GM23248 (cell line): ENCODE data around the gene DNAJC25. TPM values are rescaled to one million over a fixed set of nuclear protein-coding genes. Genes with fewer than 3 reads are reported as not detected.
"Not testable (repeated sequence)": the region's sequence is repeated elsewhere in the genome, so short reads cannot be mapped to it uniquely, and the experiment has no call there.

Source experiments
- DNase-seq: peaks from one replicate; pipeline ENCODE4 v3.0.0-alpha.2; 2015
- H2AFZ ChIP-seq: fragments of 200-600 bp; sonication (generic); 2 replicates; pipeline ENCODE4 v1.6.1; 2016; ENCODE audit warnings: antibody characterized with exemption
- H3F3A ChIP-seq: fragments of 200-600 bp; sonication (generic); 2 replicates; pipeline ENCODE4 v1.6.1; 2016; ENCODE audit warnings: mild to moderate bottlenecking, antibody characterized with exemption, mixed run types; ENCODE audit not compliant: insufficient read depth
- H3K27ac ChIP-seq: fragments of 200-600 bp; sonication (generic); 2 replicates; pipeline ENCODE4 v1.5.1; 2016; ENCODE audit warnings: mild to moderate bottlenecking
- H3K27me3 ChIP-seq: fragments of 200-600 bp; sonication (generic); replicated peaks from 2 replicates; pipeline ENCODE4 v1.6.1; 2016; ENCODE audit warnings: mild to moderate bottlenecking; ENCODE audit not compliant: insufficient read depth
- H3K36me3 ChIP-seq: fragments of 200-600 bp; sonication (generic); 2 replicates; pipeline ENCODE4 v1.6.1; 2016; ENCODE audit warnings: low read depth, mild to moderate bottlenecking
- H3K4me1 ChIP-seq: fragments of 200-600 bp; sonication (generic); 2 replicates; pipeline ENCODE4 v1.6.1; 2016; ENCODE audit warnings: mild to moderate bottlenecking; ENCODE audit not compliant: insufficient read depth
- H3K4me2 ChIP-seq: fragments of 200-600 bp; sonication (generic); one replicate; pipeline ENCODE4 v1.6.1; 2016; ENCODE audit warnings: mild to moderate bottlenecking; ENCODE audit not compliant: unreplicated experiment
- H3K4me3 ChIP-seq: fragments of 200-600 bp; sonication (generic); 2 replicates; pipeline ENCODE4 v1.5.1; 2016; ENCODE audit warnings: mild to moderate bottlenecking
- H3K79me2 ChIP-seq: fragments of 200-600 bp; sonication (generic); 2 replicates; pipeline ENCODE4 v1.6.1; 2016; ENCODE audit warnings: mild to moderate bottlenecking; ENCODE audit not compliant: insufficient read depth
- H3K9ac ChIP-seq: fragments of 200-600 bp; sonication (generic); 2 replicates; pipeline ENCODE4 v1.6.1; 2016; ENCODE audit warnings: mild to moderate bottlenecking
- H3K9me2 ChIP-seq: fragments of 200-600 bp; sonication (generic); 2 replicates; pipeline ENCODE4 v1.6.1; 2016; ENCODE audit warnings: mixed run types, mild to moderate bottlenecking, moderate library complexity; ENCODE audit not compliant: insufficient read depth
- H3K9me3 ChIP-seq: fragments of 200-600 bp; sonication (generic); one replicate; pipeline ENCODE4 v1.6.1; 2017; ENCODE audit warnings: low read depth
- H4K20me1 ChIP-seq: fragments of 200-600 bp; sonication (generic); 2 replicates; pipeline ENCODE4 v1.6.0; 2016; ENCODE audit not compliant: insufficient read depth
- EZH2 ChIP-seq: fragments of 200-600 bp; sonication (generic); IDR thresholded peaks from 2 replicates; pipeline ENCODE4 v1.6.1; 2018; ENCODE audit warnings: antibody characterized with exemption, mild to moderate bottlenecking; ENCODE audit not compliant: insufficient read depth, poor library complexity, severe bottlenecking
- EZH2phosphoT487 ChIP-seq: fragments of 200-600 bp; sonication (generic); IDR thresholded peaks from 2 replicates; pipeline ENCODE4 v1.6.1; 2018; ENCODE audit warnings: antibody characterized with exemption, moderate library complexity, mild to moderate bottlenecking, low read depth; ENCODE audit not compliant: insufficient read depth
- WGBS, 2 experiments: methylation state at CpG; one replicate each; pipeline ENCODE4 v1.1.6; 2015 to 2017; ENCODE audit warnings: low lambda C conversion rate in 2 of 2, low coverage in 1 of 2; ENCODE audit errors: missing lambda C conversion rate in 2 of 2; 5-methylcytosine and 5-hydroxymethylcytosine counted together
- in situ Hi-C: fragments of 300-500 bp; cut with MboI; formaldehyde crosslinking; loops from 2 replicates; pipeline ENCODE4 v1.15.0; 2020
- polyA plus RNA-seq: library from polyadenylated mRNA; unstranded; fragments of >200 nt; fragmentation: Nextera tagmentation; extraction: Ambion mirVana; gene quantifications from 2 replicates; pipeline ENCODE4 v1.2.1, GENCODE V29; 2016
- total RNA-seq: library from RNA; depleted of rRNA; stranded (reverse); fragments of >200 nt; shearing (Covaris generic); gene quantifications from 2 replicates; pipeline ENCODE4 v1.2.3, GENCODE V29; 2014

The DNAJC25 gene
- total and polyA plus RNA-seq, 2 experiments from 2014 or later = 10.2 to 14.4 TPM

- Histone ChIP-seq H4K20me1 (no peaks in the 10 kb centered on the region), H3K27me3 (peaks cover 10% of the 10 kb centered on the region; the same call in 1 of the 2 replicates), H3K9me2 (no peaks in the 10 kb centered on the region), H3K36me3 (no peaks in the 10 kb centered on the region), H3K4me3 (no peak overlapping the region), H3K9me3 (no peaks in the 10 kb centered on the region), H2AFZ (no peak overlapping the region), H3K4me1 (no peaks in the 10 kb centered on the region), H3K9ac (no peak overlapping the region), H3K27ac (no peak overlapping the region), H3F3A (no peaks in the 10 kb centered on the region), H3K4me2 (no peak overlapping the region), H3K79me2 (no peaks in the 10 kb centered on the region)
- no peak for TF ChIP-seq EZH2
- no peak for TF ChIP-seq EZH2phosphoT487
- in situ Hi-C loops = no loop called here
- DNase-seq = no peak
- WGBS, 2 experiments = 45 to 51% methylated on average over 5 of the region's 5 CpGs
Observed at GRCh38 chr9:111610149-111610548, 21.0 kb upstream of the DNAJC25 start.

- H3K36me3 ChIP-seq = no peaks in the 10 kb centered on the region
- in situ Hi-C loops = no loop called here
- TF ChIP-seq EZH2phosphoT487 (no peak), EZH2 (no peak)
- no peaks in the 10 kb centered on the region for H3K9me3 ChIP-seq
- H3K79me2 ChIP-seq = no peaks in the 10 kb centered on the region
- H3K27ac ChIP-seq = no peak overlapping the region
- H2AFZ ChIP-seq = no peak overlapping the region
- H3K9ac ChIP-seq = no peak overlapping the region
- no peaks in the 10 kb centered on the region for H4K20me1 ChIP-seq
- no peak for DNase-seq
- no peak overlapping the region for H3K4me2 ChIP-seq
- H3K4me1 ChIP-seq = no peaks in the 10 kb centered on the region; the same call in 1 of the 2 replicates
- H3K4me3 ChIP-seq = no peak overlapping the region
- H3F3A ChIP-seq = no peaks in the 10 kb centered on the region
- H3K9me2 ChIP-seq = no peaks in the 10 kb centered on the region
- H3K27me3 ChIP-seq = peaks cover 10% of the 10 kb centered on the region; the same call in 1 of the 2 replicates
- 58 to 61% methylated on average over 7 of the region's 7 CpGs for WGBS, 2 experiments
Observed at GRCh38 chr9:111610845-111611244, 20.3 kb upstream of the DNAJC25 start.

GRCh38 chr9:111613436-111614040 is 17.6 kb upstream of the DNAJC25 start:
- Histone ChIP-seq H4K20me1 (no peaks in the 10 kb centered on the region), H3K4me3 (no peak overlapping the region), H2AFZ (no peak overlapping the region), H3K9ac (no peak overlapping the region), H3K27ac (no peak overlapping the region), H3K4me2 (no peak overlapping the region), H3F3A (no peaks in the 10 kb centered on the region), H3K79me2 (no peaks in the 10 kb centered on the region), H3K9me3 (no peaks in the 10 kb centered on the region), H3K4me1 (no peaks in the 10 kb centered on the region; the same call in 1 of the 2 replicates), H3K27me3 (peaks cover 10% of the 10 kb centered on the region; the same call in 1 of the 2 replicates), H3K36me3 (no peaks in the 10 kb centered on the region), H3K9me2 (no peaks in the 10 kb centered on the region)
- 30 to 58% methylated on average over 4 of the region's 4 CpGs for WGBS, 2 experiments
- DNase-seq = no peak
- in situ Hi-C loops = no loop called here
- TF ChIP-seq EZH2 = no peak
- TF ChIP-seq EZH2phosphoT487 = no peak

- Histone ChIP-seq H3K27me3 (peaks cover 3% of the 10 kb centered on the region; the same call in 1 of the 2 replicates), H3K36me3 (no peaks in the 10 kb centered on the region), H3K9me2 (no peaks in the 10 kb centered on the region), H3K79me2 (no peaks in the 10 kb centered on the region), H3K27ac (no peak overlapping the region), H3K9me3 (no peaks in the 10 kb centered on the region), H2AFZ (no peak overlapping the region), H3K9ac (no peak overlapping the region), H3K4me2 (no peak overlapping the region), H3K4me1 (no peaks in the 10 kb centered on the region; the same call in 1 of the 2 replicates), H3F3A (no peaks in the 10 kb centered on the region), H3K4me3 (no peak overlapping the region), H4K20me1 (no peaks in the 10 kb centered on the region)
- in situ Hi-C loops = no loop called here
- WGBS, 2 experiments = 42 to 60% methylated on average over 3 of the region's 3 CpGs
- no peak for DNase-seq
- TF ChIP-seq EZH2phosphoT487 (no peak), EZH2 (no peak)
Observed at GRCh38 chr9:111615928-111616327, 15.2 kb upstream of the DNAJC25 start.

GRCh38 chr9:111617349-111617748 is 13.8 kb upstream of the DNAJC25 start:
- H3K36me3 ChIP-seq, H3K4me2 ChIP-seq, H3K9ac ChIP-seq, DNase-seq, in situ Hi-C loops, H3K27ac ChIP-seq, H3K9me3 ChIP-seq, H3K4me1 ChIP-seq, H3K9me2 ChIP-seq, H2AFZ ChIP-seq, H3K79me2 ChIP-seq, H3K4me3 ChIP-seq, H4K20me1 ChIP-seq, H3F3A ChIP-seq, H3K27me3 ChIP-seq: not testable (repeated sequence)
- WGBS, 2 experiments = 88% methylated on average over 27 of the region's 29 CpGs; no CpG with 5 or more reads in 1 of the 2 experiments
